PC-3 (cell line): ENCODE results near the gene C20orf173. TPM values are rescaled to one million over a fixed set of nuclear protein-coding genes. Genes with fewer than 3 reads are reported as not detected.

Experiments used
- ATAC-seq: fragments of 200-7000 bp; cut with Tn5 transposase; 2 replicates; pipeline ENCODE4 v1.9.1; 2020; ENCODE audit warnings: mild to moderate bottlenecking, moderate library complexity
- BruUV-seq: library from RNA; stranded (reverse); fragments of 400-500 nt; replicated peaks from 2 replicates; lab custom pipeline; 2021; lab: Mats Ljungman, UMichigan
- CTCF ChIA-PET: fragments of 300-600 bp; sonication (Branson Sonifier 250); formaldehyde crosslinking; loops from one replicate; lab custom pipeline; 2022; ENCODE audit warnings: antibody characterized with exemption; lab: Charles Lee
- POLR2A ChIA-PET: fragments of 300-600 bp; sonication (Branson Sonifier 250); formaldehyde crosslinking; loops from one replicate; lab custom pipeline; 2022; ENCODE audit warnings: antibody characterized with exemption; ENCODE audit not compliant: unreplicated experiment; lab: Charles Lee
- DNase-seq: peaks from one replicate; pipeline ENCODE4 v3.0.0-alpha.2; 2015
- H2AFZ ChIP-seq: fragments of 300-600 bp; sonication (generic); 2 replicates; pipeline ENCODE4 v1.6.0; 2016; ENCODE audit warnings: antibody characterized with exemption, low read length
- H3F3A ChIP-seq: fragments of 300-600 bp; sonication (generic); one replicate; pipeline ENCODE4 v1.6.0; 2017; ENCODE audit warnings: antibody characterized with exemption, low read length, control low read depth, mild to moderate bottlenecking; ENCODE audit not compliant: unreplicated experiment
- H3K27ac ChIP-seq: fragments of 300-600 bp; sonication (generic); 2 replicates; pipeline ENCODE4 v1.5.1; 2016; ENCODE audit warnings: mild to moderate bottlenecking, low read length
- H3K27me3 ChIP-seq: fragments of 300-600 bp; sonication (generic); 2 replicates; pipeline ENCODE4 v1.6.1; 2016; ENCODE audit warnings: low read length, mixed read lengths
- H3K36me3 ChIP-seq: fragments of 300-600 bp; sonication (generic); 2 replicates; pipeline ENCODE4 v1.6.1; 2016; ENCODE audit warnings: low read depth, mixed run types, low read length, mixed read lengths
- H3K4me1 ChIP-seq: fragments of 300-600 bp; sonication (generic); 2 replicates; pipeline ENCODE4 v1.5.1; 2016; ENCODE audit warnings: low read length; ENCODE audit not compliant: insufficient read depth
- H3K4me2 ChIP-seq: fragments of 300-600 bp; sonication (generic); 2 replicates; pipeline ENCODE4 v1.6.0; 2016; ENCODE audit warnings: low read length
- H3K4me3 ChIP-seq: fragments of 300-600 bp; sonication (generic); 2 replicates; pipeline ENCODE4 v1.5.1; 2016; ENCODE audit warnings: mild to moderate bottlenecking, low read length, mixed read lengths
- H3K79me2 ChIP-seq: fragments of 300-600 bp; sonication (generic); 2 replicates; pipeline ENCODE4 v1.6.1; 2017; ENCODE audit warnings: low read length, mixed read lengths
- H3K9ac ChIP-seq: fragments of 300-600 bp; sonication (generic); 2 replicates; pipeline ENCODE4 v1.6.0; 2016; ENCODE audit warnings: mild to moderate bottlenecking, low read length
- H3K9me2 ChIP-seq: fragments of 300-600 bp; sonication (generic); replicated peaks from 2 replicates; pipeline ENCODE4 v1.6.1; 2016; ENCODE audit warnings: mixed run types, low read length, mixed read lengths
- H3K9me3 ChIP-seq: fragments of 300-600 bp; sonication (generic); 2 replicates; pipeline ENCODE4 v1.6.1; 2016; ENCODE audit warnings: low read length, mixed read lengths
- H4K20me1 ChIP-seq: fragments of 300-600 bp; sonication (generic); 2 replicates; pipeline ENCODE4 v1.6.1; 2016; ENCODE audit warnings: low read length, mixed read lengths
- EZH2 ChIP-seq: fragments of 300-600 bp; sonication (generic); IDR thresholded peaks from one replicate; pipeline ENCODE4 v1.6.1; 2017; ENCODE audit warnings: antibody characterized with exemption, mild to moderate bottlenecking, low read length; ENCODE audit not compliant: unreplicated experiment
- EZH2phosphoT487 ChIP-seq: fragments of 300-600 bp; sonication (generic); IDR thresholded peaks from 2 replicates; pipeline ENCODE4 v1.6.1; 2018; ENCODE audit warnings: mild to moderate bottlenecking, antibody characterized with exemption, low read length, borderline replicate concordance
- intact Hi-C: fragments of 100-400 bp; cut with micrococcal nuclease; formaldehyde crosslinking; loops from 2 replicates; pipeline ENCODE4 v1.9.0; 2023
- total RNA-seq: library from RNA; depleted of rRNA; stranded (reverse); fragments of >200 nt; gene quantifications from 2 replicates; pipeline ENCODE4 v1.2.3, GENCODE V29; 2014
- TF ChIP-seq, protein P1 (sequence below): fragments of 300-600 bp; sonication (generic); conservative IDR thresholded peaks from 2 replicates; pipeline ENCODE4 v1.5.1; 2017; ENCODE audit warnings: antibody characterized with exemption, low read depth, mild to moderate bottlenecking, low read length

Gene C20orf173
- total RNA-seq, 1 experiment from 2014 or later, result not detected

DNA sequence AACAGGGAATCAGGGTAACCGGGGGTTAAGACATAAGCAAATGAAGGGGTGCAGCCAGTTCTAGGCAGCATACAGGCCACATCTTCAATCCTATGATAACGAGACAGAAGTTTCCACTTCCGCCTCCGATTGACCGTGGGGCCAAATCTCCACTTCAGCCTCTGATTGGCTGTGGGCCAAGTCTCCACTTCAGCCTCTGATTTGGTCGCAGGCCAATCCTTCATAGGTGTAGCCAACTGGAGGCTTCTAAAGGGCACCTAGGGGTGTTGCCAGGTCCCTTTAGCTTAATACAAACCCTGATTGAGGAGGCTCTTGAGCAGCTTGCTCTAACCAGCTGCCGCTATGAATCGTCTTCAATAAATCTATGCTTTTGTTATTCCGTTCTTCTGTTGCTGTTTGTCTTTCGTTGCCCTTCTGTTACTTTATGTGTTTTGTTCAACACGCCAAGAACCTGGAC is 10.3 kb upstream of the C20orf173 start:
- Histone ChIP-seq H3K27ac (no peak overlapping the region), H3K9ac (no peak overlapping the region), H3K4me2 (no peak overlapping the region), H3K9me2 (no peaks in the 10 kb centered on the region), H3K9me3 (no peaks in the 10 kb centered on the region), H3F3A (no peaks in the 10 kb centered on the region), H3K79me2 (peaks cover 17% of the 10 kb centered on the region), H4K20me1 (no peaks in the 10 kb centered on the region), H3K27me3 (no peaks in the 10 kb centered on the region), H2AFZ (no peak overlapping the region), H3K4me3 (no peak overlapping the region), H3K36me3 (peaks cover 7% of the 10 kb centered on the region; the same call in 1 of the 2 replicates), H3K4me1 (peaks cover 14% of the 10 kb centered on the region)
- intact Hi-C loops, result loop anchor here (2.0 kb wide), 1 partner anchor 27 kb away; no protein-coding TSS in a partner anchor
- TF ChIP-seq, protein P1, sequence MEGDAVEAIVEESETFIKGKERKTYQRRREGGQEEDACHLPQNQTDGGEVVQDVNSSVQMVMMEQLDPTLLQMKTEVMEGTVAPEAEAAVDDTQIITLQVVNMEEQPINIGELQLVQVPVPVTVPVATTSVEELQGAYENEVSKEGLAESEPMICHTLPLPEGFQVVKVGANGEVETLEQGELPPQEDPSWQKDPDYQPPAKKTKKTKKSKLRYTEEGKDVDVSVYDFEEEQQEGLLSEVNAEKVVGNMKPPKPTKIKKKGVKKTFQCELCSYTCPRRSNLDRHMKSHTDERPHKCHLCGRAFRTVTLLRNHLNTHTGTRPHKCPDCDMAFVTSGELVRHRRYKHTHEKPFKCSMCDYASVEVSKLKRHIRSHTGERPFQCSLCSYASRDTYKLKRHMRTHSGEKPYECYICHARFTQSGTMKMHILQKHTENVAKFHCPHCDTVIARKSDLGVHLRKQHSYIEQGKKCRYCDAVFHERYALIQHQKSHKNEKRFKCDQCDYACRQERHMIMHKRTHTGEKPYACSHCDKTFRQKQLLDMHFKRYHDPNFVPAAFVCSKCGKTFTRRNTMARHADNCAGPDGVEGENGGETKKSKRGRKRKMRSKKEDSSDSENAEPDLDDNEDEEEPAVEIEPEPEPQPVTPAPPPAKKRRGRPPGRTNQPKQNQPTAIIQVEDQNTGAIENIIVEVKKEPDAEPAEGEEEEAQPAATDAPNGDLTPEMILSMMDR, result no peak
- TF ChIP-seq EZH2phosphoT487 (no peak), EZH2 (no peak)
- DNase-seq (no peak), ATAC-seq (no peak)
- ChIA-PET POLR2A (no interaction called here), CTCF (no interaction called here)
- no TSS peak for BruUV-seq

DNA sequence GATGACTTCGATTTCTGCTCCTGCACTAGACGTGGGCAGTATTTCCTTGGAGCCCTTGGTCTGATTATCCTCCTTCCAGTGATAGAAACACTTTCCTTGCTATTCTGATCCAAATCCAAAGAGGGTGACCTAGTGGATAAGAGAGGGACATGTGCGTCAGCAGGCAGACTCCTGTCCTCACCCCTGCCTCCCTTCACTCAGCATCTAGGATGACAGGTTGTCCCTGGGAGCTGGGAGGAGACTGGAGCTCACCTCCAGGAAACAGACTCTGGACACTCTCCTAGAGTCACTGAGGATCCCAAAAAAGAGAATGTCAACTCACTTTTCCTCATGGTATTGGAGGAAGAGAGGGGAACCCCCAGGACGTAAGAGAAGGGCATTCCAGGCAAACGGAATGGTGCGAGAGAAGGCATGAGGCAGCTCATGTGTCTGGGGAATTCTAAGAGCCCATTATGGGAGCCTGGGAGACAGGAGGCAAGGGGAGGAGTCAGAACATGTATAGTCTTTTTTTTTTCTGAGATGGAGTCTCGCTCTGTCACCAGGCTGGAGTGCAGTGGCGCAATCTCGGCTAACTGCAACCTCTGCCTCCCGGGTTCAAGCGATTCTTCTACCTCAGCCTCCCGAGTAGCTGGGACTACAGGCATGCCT is 2.2 kb downstream of the C20orf173 start:
- H3K9me3 ChIP-seq, result no peaks in the 10 kb centered on the region
- H3K27me3 ChIP-seq, result no peaks in the 10 kb centered on the region
- DNase-seq (no peak), ATAC-seq (no peak)
- no peak overlapping the region for H3K4me2 ChIP-seq
- CTCF ChIA-PET, result no interaction called here
- H3K27ac ChIP-seq, result no peak overlapping the region
- H3K79me2 ChIP-seq, result no peaks in the 10 kb centered on the region
- POLR2A ChIA-PET, result no interaction called here
- no TSS peak for BruUV-seq
- TF ChIP-seq EZH2phosphoT487, result no peak
- TF ChIP-seq, protein P1, result no peak
- TF ChIP-seq EZH2, result no peak
- no peaks in the 10 kb centered on the region for H3K36me3 ChIP-seq
- H4K20me1 ChIP-seq, result no peaks in the 10 kb centered on the region
- no peak overlapping the region for H3K4me3 ChIP-seq
- no peak overlapping the region for H2AFZ ChIP-seq
- no peaks in the 10 kb centered on the region for H3K4me1 ChIP-seq
- intact Hi-C loops, result no loop called here
- no peak overlapping the region for H3K9ac ChIP-seq
- H3K9me2 ChIP-seq, result no peaks in the 10 kb centered on the region
- no peaks in the 10 kb centered on the region for H3F3A ChIP-seq

DNA sequence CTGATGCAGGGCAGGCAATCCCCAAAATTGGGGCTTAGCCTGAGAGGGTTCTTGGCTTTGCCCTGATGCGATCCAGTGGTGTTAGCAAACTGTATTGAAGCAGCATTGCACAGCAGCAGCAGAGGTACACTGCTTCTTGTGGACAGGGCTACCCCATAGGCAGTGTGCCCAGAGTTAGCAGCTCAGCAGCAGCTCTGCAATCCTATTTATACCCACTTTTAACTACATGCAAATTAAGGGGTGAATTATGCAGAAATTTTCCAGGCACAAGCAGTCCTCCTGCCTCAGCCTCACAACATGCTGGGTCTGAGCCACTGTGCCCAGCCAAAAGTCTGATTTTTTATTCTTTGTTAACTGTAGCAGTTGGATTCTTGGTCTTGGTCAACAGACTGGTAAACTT is 3.8 kb downstream of the C20orf173 start:
- no peaks in the 10 kb centered on the region for H3K9me2 ChIP-seq
- H2AFZ ChIP-seq, result no peak overlapping the region
- H3K4me3 ChIP-seq, result no peak overlapping the region
- no peaks in the 10 kb centered on the region for H3F3A ChIP-seq
- no peak for ATAC-seq
- ChIA-PET POLR2A (no interaction called here), CTCF (no interaction called here)
- no peaks in the 10 kb centered on the region for H3K79me2 ChIP-seq
- H3K4me2 ChIP-seq, result no peak overlapping the region
- no peak overlapping the region for H3K9ac ChIP-seq
- intact Hi-C loops, result no loop called here
- no peak for DNase-seq
- no peaks in the 10 kb centered on the region for H4K20me1 ChIP-seq
- H3K4me1 ChIP-seq, result no peaks in the 10 kb centered on the region
- H3K9me3 ChIP-seq, result no peaks in the 10 kb centered on the region
- no peak for TF ChIP-seq EZH2phosphoT487
- TF ChIP-seq, protein P1, result no peak
- no peak for TF ChIP-seq EZH2
- BruUV-seq, result no TSS peak
- H3K27me3 ChIP-seq, result no peaks in the 10 kb centered on the region
- no peak overlapping the region for H3K27ac ChIP-seq
- no peaks in the 10 kb centered on the region for H3K36me3 ChIP-seq
